PC-3 (cell line): Measurements from ENCODE around the gene SNX5. TPM values are rescaled to one million over a fixed set of nuclear protein-coding genes. Genes with fewer than 3 reads are reported as not detected.
A peak's percentile ranks its signal among the peaks of the same experiment; 100 is the strongest.

ENCODE experiments used
- ATAC-seq: fragments of 200-7000 bp; cut with Tn5 transposase; 2 replicates; pipeline ENCODE4 v1.9.1; 2020; ENCODE audit warnings: mild to moderate bottlenecking, moderate library complexity
- BruUV-seq: library from RNA; stranded (reverse); fragments of 400-500 nt; replicated peaks from 2 replicates; lab custom pipeline; 2021; lab: Mats Ljungman, UMichigan
- CTCF ChIA-PET: fragments of 300-600 bp; sonication (Branson Sonifier 250); formaldehyde crosslinking; loops from one replicate; lab custom pipeline; 2022; ENCODE audit warnings: antibody characterized with exemption; lab: Charles Lee
- POLR2A ChIA-PET: fragments of 300-600 bp; sonication (Branson Sonifier 250); formaldehyde crosslinking; loops from one replicate; lab custom pipeline; 2022; ENCODE audit warnings: antibody characterized with exemption; ENCODE audit not compliant: unreplicated experiment; lab: Charles Lee
- DNase-seq: peaks from one replicate; pipeline ENCODE4 v3.0.0-alpha.2; 2015
- H2AFZ ChIP-seq: fragments of 300-600 bp; sonication (generic); 2 replicates; pipeline ENCODE4 v1.6.0; 2016; ENCODE audit warnings: antibody characterized with exemption, low read length
- H3F3A ChIP-seq: fragments of 300-600 bp; sonication (generic); one replicate; pipeline ENCODE4 v1.6.0; 2017; ENCODE audit warnings: antibody characterized with exemption, low read length, control low read depth, mild to moderate bottlenecking; ENCODE audit not compliant: unreplicated experiment
- H3K27ac ChIP-seq: fragments of 300-600 bp; sonication (generic); 2 replicates; pipeline ENCODE4 v1.5.1; 2016; ENCODE audit warnings: mild to moderate bottlenecking, low read length
- H3K27me3 ChIP-seq: fragments of 300-600 bp; sonication (generic); 2 replicates; pipeline ENCODE4 v1.6.1; 2016; ENCODE audit warnings: low read length, mixed read lengths
- H3K36me3 ChIP-seq: fragments of 300-600 bp; sonication (generic); 2 replicates; pipeline ENCODE4 v1.6.1; 2016; ENCODE audit warnings: low read depth, mixed run types, low read length, mixed read lengths
- H3K4me1 ChIP-seq: fragments of 300-600 bp; sonication (generic); 2 replicates; pipeline ENCODE4 v1.5.1; 2016; ENCODE audit warnings: low read length; ENCODE audit not compliant: insufficient read depth
- H3K4me2 ChIP-seq: fragments of 300-600 bp; sonication (generic); 2 replicates; pipeline ENCODE4 v1.6.0; 2016; ENCODE audit warnings: low read length
- H3K4me3 ChIP-seq: fragments of 300-600 bp; sonication (generic); 2 replicates; pipeline ENCODE4 v1.5.1; 2016; ENCODE audit warnings: mild to moderate bottlenecking, low read length, mixed read lengths
- H3K79me2 ChIP-seq: fragments of 300-600 bp; sonication (generic); 2 replicates; pipeline ENCODE4 v1.6.1; 2017; ENCODE audit warnings: low read length, mixed read lengths
- H3K9ac ChIP-seq: fragments of 300-600 bp; sonication (generic); 2 replicates; pipeline ENCODE4 v1.6.0; 2016; ENCODE audit warnings: mild to moderate bottlenecking, low read length
- H3K9me2 ChIP-seq: fragments of 300-600 bp; sonication (generic); replicated peaks from 2 replicates; pipeline ENCODE4 v1.6.1; 2016; ENCODE audit warnings: mixed run types, low read length, mixed read lengths
- H3K9me3 ChIP-seq: fragments of 300-600 bp; sonication (generic); 2 replicates; pipeline ENCODE4 v1.6.1; 2016; ENCODE audit warnings: low read length, mixed read lengths
- H4K20me1 ChIP-seq: fragments of 300-600 bp; sonication (generic); 2 replicates; pipeline ENCODE4 v1.6.1; 2016; ENCODE audit warnings: low read length, mixed read lengths
- CTCF ChIP-seq: fragments of 300-600 bp; sonication (generic); conservative IDR thresholded peaks from 2 replicates; pipeline ENCODE4 v1.5.1; 2017; ENCODE audit warnings: antibody characterized with exemption, low read depth, mild to moderate bottlenecking, low read length
- EZH2 ChIP-seq: fragments of 300-600 bp; sonication (generic); IDR thresholded peaks from one replicate; pipeline ENCODE4 v1.6.1; 2017; ENCODE audit warnings: antibody characterized with exemption, mild to moderate bottlenecking, low read length; ENCODE audit not compliant: unreplicated experiment
- EZH2phosphoT487 ChIP-seq: fragments of 300-600 bp; sonication (generic); IDR thresholded peaks from 2 replicates; pipeline ENCODE4 v1.6.1; 2018; ENCODE audit warnings: mild to moderate bottlenecking, antibody characterized with exemption, low read length, borderline replicate concordance
- intact Hi-C: fragments of 100-400 bp; cut with micrococcal nuclease; formaldehyde crosslinking; loops from 2 replicates; pipeline ENCODE4 v1.9.0; 2023
- total RNA-seq: library from RNA; depleted of rRNA; stranded (reverse); fragments of >200 nt; gene quantifications from 2 replicates; pipeline ENCODE4 v1.2.3, GENCODE V29; 2014

Gene SNX5
- total RNA-seq, 1 experiment from 2014 or later: 159 TPM

DNA sequence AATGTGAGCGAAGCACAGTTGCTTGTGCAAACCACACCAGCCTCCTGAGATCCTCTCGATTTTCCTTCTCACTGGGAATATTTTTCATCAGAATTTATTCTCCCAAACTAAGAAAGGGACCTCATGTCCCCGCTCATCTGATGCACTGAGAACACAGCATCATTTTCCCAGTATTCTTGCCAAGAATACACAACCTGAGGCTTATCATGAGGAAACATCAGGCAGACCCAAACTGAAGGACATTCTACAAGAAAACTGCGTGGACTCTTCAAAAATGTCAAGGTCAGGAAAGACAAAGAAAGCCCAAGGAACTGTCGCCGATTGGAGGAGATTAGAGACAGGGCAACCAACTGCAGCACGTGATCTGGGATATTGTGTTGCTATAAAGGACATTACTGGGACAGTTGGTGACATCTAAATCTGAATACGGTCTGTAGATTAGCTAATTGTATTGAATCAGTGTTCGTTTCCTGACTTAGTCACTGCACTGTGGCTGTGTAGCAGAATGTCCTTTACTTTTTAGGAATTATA is 72.3 kb downstream of the SNX5 start:
- no peaks in the 10 kb centered on the region for H3K9me2 ChIP-seq
- no peaks in the 10 kb centered on the region for H3K9me3 ChIP-seq
- no peaks in the 10 kb centered on the region for H3F3A ChIP-seq
- ChIA-PET POLR2A (no interaction called here), CTCF (no interaction called here)
- BruUV-seq: no TSS peak
- H2AFZ ChIP-seq: peak overlapping the region; percentile 7; the same call in 1 of the 2 replicates
- H3K27me3 ChIP-seq: no peaks in the 10 kb centered on the region
- ATAC-seq (peak; percentile 60; the same call in 1 of the 2 replicates), DNase-seq (peak; percentile 16)
- H3K36me3 ChIP-seq: no peaks in the 10 kb centered on the region
- no peaks in the 10 kb centered on the region for H4K20me1 ChIP-seq
- intact Hi-C loops: loop anchor here (5.0 kb wide), 1 partner anchor 101 kb away; no protein-coding TSS in a partner anchor
- H3K4me1 ChIP-seq: no peaks in the 10 kb centered on the region
- no peaks in the 10 kb centered on the region for H3K79me2 ChIP-seq
- H3K9ac ChIP-seq: no peak overlapping the region
- no peak overlapping the region for H3K4me3 ChIP-seq
- H3K4me2 ChIP-seq: no peak overlapping the region
- TF ChIP-seq EZH2phosphoT487 (no peak), CTCF (no peak), EZH2 (no peak)
- H3K27ac ChIP-seq: no peak overlapping the region

DNA sequence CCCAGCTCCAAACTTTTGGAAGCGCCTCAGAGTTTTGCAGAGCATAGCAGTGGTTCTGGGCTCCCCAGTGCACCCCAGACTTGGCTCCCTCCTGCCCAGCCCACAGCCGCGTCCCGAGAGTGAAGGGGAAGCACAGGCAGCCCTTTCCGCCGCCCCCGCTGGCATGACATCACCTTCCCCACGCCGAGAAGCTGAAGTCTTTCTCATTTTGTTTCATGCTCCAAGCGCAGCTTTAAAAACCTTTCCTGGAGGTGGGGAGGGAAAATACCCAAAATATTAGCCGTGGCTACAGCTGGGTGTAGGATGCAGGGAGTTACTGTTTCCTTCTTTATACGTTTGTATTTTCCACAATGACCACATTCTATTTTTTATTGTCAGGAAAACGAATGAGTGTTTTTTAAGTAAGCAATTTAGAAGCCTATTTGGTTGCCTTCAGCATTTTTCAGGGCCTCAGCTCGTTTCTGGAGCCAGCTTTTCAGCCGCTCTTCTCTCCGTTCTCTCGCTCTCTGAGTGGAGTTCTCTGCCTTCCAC is 72.9 kb downstream of the SNX5 start:
- no peaks in the 10 kb centered on the region for H3K4me1 ChIP-seq
- TF ChIP-seq CTCF (no peak), EZH2phosphoT487 (no peak), EZH2 (no peak)
- ChIA-PET POLR2A (no interaction called here), CTCF (no interaction called here)
- H3K4me3 ChIP-seq: no peak overlapping the region
- H4K20me1 ChIP-seq: no peaks in the 10 kb centered on the region
- ATAC-seq: no peak
- no peaks in the 10 kb centered on the region for H3K36me3 ChIP-seq
- H3K79me2 ChIP-seq: no peaks in the 10 kb centered on the region
- no peaks in the 10 kb centered on the region for H3K9me3 ChIP-seq
- no TSS peak for BruUV-seq
- intact Hi-C loops: loop anchor here (5.0 kb wide), 1 partner anchor 102 kb away; no protein-coding TSS in a partner anchor
- no peak overlapping the region for H3K9ac ChIP-seq
- H3K9me2 ChIP-seq: no peaks in the 10 kb centered on the region
- H3F3A ChIP-seq: no peaks in the 10 kb centered on the region
- 0 out of 2 replicates have a peak overlapping the region, but pooled peaks have one; percentile 7 for H2AFZ ChIP-seq
- no peaks in the 10 kb centered on the region for H3K27me3 ChIP-seq
- H3K27ac ChIP-seq: no peak overlapping the region
- H3K4me2 ChIP-seq: no peak overlapping the region
- DNase-seq: no peak

DNA sequence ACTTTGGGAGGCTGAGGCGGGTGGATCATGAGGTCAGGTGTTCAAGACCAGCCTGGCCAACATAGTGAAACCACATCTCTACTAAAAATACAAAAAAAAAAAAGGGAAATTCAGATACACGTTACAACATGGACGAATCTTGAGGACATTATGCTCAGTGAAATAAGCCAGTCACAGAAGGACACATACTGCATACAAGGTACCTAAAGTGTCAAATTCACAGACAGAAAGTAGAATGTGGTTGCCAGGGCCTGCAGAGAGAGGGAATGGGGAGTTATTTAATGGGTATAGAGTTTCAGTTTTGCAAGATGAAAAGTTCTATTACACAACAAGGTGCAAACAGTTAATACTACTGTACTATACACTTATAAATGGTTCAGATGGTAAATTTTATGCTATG is 75.1 kb downstream of the SNX5 start:
- peaks cover 2% of the 10 kb centered on the region; the same call in 1 of the 2 replicates for H3K36me3 ChIP-seq
- no peaks in the 10 kb centered on the region for H3K79me2 ChIP-seq
- no peak overlapping the region for H2AFZ ChIP-seq
- H3K4me1 ChIP-seq: peaks cover 1% of the 10 kb centered on the region; the same call in 1 of the 2 replicates
- no peak overlapping the region for H3K4me2 ChIP-seq
- H3K9me3 ChIP-seq: peaks cover 11% of the 10 kb centered on the region; the same call in 1 of the 2 replicates
- ChIA-PET CTCF (no interaction called here), POLR2A (no interaction called here)
- H3K4me3 ChIP-seq: no peak overlapping the region
- no peaks in the 10 kb centered on the region for H4K20me1 ChIP-seq
- no peaks in the 10 kb centered on the region for H3K27me3 ChIP-seq
- TF ChIP-seq EZH2phosphoT487: no peak
- TF ChIP-seq EZH2: no peak
- no peak for TF ChIP-seq CTCF
- ATAC-seq: no peak
- no peak for DNase-seq
- H3K27ac ChIP-seq: no peak overlapping the region
- H3K9ac ChIP-seq: no peak overlapping the region
- intact Hi-C loops: no loop called here
- H3F3A ChIP-seq: no peaks in the 10 kb centered on the region
- BruUV-seq: no TSS peak
- H3K9me2 ChIP-seq: no peaks in the 10 kb centered on the region
